GM19043 (cell line): ENCODE measurements around the gene MICAL3.
"Not testable (repeated sequence)": the region's sequence is repeated elsewhere in the genome, so short reads cannot be mapped to it uniquely, and the experiment has no call there.

Experiments used
- ATAC-seq: cut with Tn5 transposase; IDR thresholded peaks from one replicate; pipeline ENCODE4 v1.9.1; 2021; ENCODE audit warnings: low read depth; ENCODE audit not compliant: unreplicated experiment

MICAL3 gene

GRCh38 chr22:18000441-18001039 is 23.8 kb downstream of the MICAL3 start:
- no peak for ATAC-seq

- ATAC-seq, result no peak
Measured at GRCh38 chr22:17999851-18000250, 24.5 kb downstream of the MICAL3 start.

- no peak for ATAC-seq
Measured at GRCh38 chr22:17998913-17999312, 25.4 kb downstream of the MICAL3 start.

GRCh38 chr22:17997456-17997855 is 26.9 kb downstream of the MICAL3 start:
- no peak for ATAC-seq

GRCh38 chr22:17995256-17995655 is 29.1 kb downstream of the MICAL3 start:
- ATAC-seq, result not testable (repeated sequence)

- no peak for ATAC-seq
Measured at GRCh38 chr22:17994424-17995108, 29.8 kb downstream of the MICAL3 start.

- not testable (repeated sequence) for ATAC-seq
Measured at GRCh38 chr22:17992976-17993375, 31.4 kb downstream of the MICAL3 start.

GRCh38 chr22:17991992-17992391 is 32.4 kb downstream of the MICAL3 start:
- not testable (repeated sequence) for ATAC-seq

GRCh38 chr22:17990942-17991341 is 33.4 kb downstream of the MICAL3 start:
- ATAC-seq, result no peak

- no peak for ATAC-seq
Measured at GRCh38 chr22:17990147-17990546, 34.2 kb downstream of the MICAL3 start.

GRCh38 chr22:17988800-17989513 is 35.4 kb downstream of the MICAL3 start:
- ATAC-seq, result no peak

- no peak for ATAC-seq
Measured at GRCh38 chr22:17985606-17986005, 38.8 kb downstream of the MICAL3 start.

GRCh38 chr22:17985071-17985470 is 39.3 kb downstream of the MICAL3 start:
- not testable (repeated sequence) for ATAC-seq

- no peak for ATAC-seq
Measured at GRCh38 chr22:17984114-17984513, 40.2 kb downstream of the MICAL3 start.

GRCh38 chr22:17982572-17983141 is 41.7 kb downstream of the MICAL3 start:
- ATAC-seq, result no peak

- ATAC-seq, result no peak
Measured at GRCh38 chr22:17981497-17981896, 42.9 kb downstream of the MICAL3 start.

GRCh38 chr22:17980638-17981051 is 43.7 kb downstream of the MICAL3 start:
- ATAC-seq, result no peak

- ATAC-seq, result no peak
Measured at GRCh38 chr22:17980015-17980590, 44.3 kb downstream of the MICAL3 start.

- ATAC-seq, result no peak
Measured at GRCh38 chr22:17978027-17978426, 46.3 kb downstream of the MICAL3 start.

GRCh38 chr22:17977371-17977770 is 47.0 kb downstream of the MICAL3 start:
- ATAC-seq, result no peak

GRCh38 chr22:17976121-17976520 is 48.2 kb downstream of the MICAL3 start:
- ATAC-seq, result no peak
